LNCAP (cell line): ENCODE results near the gene CBFA2T3.

Source experiments
- CTCF ChIP-seq: fragments of 450-650 bp; IDR thresholded peaks from 2 replicates; pipeline ENCODE4 v1.5.1; 2017; ENCODE audit warnings: mild to moderate bottlenecking

CBFA2T3 gene

GRCh38 chr16:88847654-88848053, 129.4 kb downstream of the CBFA2T3 start:
- TF ChIP-seq CTCF = no peak

GRCh38 chr16:88846088-88846487, 130.9 kb downstream of the CBFA2T3 start:
- TF ChIP-seq CTCF = no peak

DNA sequence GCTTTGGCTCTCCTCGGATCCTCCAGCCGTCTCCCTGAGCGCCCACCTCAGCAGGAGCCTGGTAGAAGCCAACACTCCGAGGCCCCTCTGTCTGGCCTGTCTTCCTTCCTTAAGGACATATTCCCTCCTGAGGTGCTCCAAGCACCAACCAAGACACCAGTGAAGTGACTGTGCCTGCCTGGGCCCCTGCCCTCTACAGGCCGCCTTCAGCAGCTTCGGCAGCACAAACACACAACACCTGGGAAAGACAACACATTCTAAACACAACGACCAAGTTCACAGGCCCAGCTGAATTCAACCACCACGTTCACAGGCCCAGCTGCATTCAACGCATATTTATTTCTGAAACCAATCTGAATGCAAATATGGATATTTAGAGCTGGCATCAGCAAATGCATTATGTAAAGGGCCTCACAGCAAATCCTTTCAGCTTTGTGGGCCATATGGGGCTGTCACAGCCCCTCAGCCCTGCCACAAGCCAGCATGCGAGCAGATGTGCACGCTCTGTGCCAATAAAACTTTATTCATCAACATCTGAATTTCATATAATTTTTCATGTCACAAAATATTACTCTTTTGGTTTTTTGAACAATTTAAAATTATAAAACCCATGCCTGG, 132.5 kb downstream of the CBFA2T3 start:
- TF ChIP-seq CTCF = peak; percentile 50

- no peak for TF ChIP-seq CTCF
These were observed 133.8 kb downstream of the CBFA2T3 start for GRCh38 chr16:88843256-88843655.

- TF ChIP-seq CTCF = no peak
These were observed 134.2 kb downstream of the CBFA2T3 start for GRCh38 chr16:88842806-88843205.

DNA sequence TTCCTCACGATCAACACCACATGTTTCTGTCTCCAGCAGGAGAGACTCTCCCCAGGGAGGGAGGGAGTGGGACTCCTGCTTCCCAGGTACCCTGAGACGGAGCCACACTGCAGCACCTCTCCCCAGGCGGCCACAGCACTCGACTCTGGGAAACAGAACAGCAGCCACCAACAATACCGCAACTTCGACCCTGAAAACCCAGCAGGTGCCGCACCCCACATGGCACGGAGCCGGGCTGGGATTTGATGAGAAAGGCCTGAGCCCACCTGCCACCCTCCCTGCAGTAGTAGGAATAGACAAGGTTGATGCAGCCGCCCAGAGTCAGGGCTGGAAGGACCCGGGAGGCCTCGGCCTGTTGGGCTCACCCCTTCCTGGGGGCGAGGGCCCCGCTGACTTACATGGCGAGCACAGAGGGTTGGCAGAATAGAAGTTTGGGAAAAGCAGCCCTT, 134.7 kb downstream of the CBFA2T3 start:
- no peak for TF ChIP-seq CTCF

DNA sequence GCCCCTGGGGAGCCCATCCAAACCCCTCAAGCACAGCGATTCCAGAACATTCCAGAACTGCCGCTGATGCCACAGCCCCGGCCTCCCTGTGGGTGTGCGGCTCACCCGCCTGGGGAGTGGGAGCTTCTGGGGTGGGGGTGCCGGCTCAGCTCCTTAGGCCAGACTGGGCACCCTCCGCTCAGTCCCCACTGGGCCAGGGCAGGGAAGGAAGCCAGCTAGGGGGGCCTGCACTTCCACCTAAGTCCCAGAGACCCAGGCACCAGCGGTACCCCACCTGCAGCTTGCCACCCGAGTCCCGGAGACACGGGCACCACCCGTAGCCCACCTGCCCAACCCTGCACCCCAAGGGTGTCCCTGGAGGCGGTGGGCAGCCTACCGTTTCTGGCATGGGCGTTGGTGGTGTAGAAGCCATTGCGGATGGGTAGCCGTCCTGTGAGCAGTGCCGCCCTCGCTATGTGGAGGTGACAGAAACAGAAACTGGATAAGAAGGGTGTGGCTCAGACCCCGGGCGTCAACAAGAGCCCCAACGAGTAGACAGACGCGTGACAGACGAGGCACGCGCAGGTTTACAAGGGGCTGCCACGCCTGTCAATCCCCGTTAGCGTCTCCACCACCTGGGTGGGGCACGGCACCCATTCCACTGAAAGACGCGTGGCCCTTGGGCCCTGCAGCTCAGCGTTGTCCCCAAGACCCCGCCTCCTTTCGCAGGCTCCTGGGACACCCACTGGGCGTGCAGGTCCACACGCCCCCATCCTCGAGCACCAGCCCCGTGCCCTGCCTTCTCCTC, 135.3 kb downstream of the CBFA2T3 start:
- no peak for TF ChIP-seq CTCF
